Hematopoietic multipotent progenitor cell treated with erythropoietin and hydrocortisone succinate and interleukin-3 and kit ligand, for 15 days (in vitro differentiated cells): ENCODE data around the gene EPHA8.

Source experiments
- DNase-seq: peaks from one replicate; pipeline ENCODE4 v3.0.0-alpha.2; 2015; ENCODE audit warnings: low spot score

EPHA8 gene

DNA sequence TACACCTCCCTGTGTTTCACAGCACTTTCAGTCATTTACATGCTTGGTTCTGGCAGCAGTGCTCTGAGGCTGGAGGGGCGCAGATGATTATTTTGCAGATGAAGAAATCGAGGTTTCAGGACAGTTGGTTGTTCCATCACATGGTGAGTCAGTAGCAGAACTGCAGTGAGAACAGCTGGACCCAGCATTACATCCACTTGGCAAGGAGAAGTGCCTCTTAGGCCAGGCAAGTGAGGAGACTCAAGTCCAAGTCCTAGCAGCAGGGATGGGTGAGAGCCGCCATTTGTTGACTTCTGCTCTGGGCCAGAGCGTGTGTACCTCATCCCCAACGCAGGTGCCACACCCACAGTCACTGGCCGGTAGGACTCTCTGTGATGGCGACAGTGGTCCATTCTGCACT is 26.8 kb upstream of the EPHA8 start:
- DNase-seq = no peak

DNA sequence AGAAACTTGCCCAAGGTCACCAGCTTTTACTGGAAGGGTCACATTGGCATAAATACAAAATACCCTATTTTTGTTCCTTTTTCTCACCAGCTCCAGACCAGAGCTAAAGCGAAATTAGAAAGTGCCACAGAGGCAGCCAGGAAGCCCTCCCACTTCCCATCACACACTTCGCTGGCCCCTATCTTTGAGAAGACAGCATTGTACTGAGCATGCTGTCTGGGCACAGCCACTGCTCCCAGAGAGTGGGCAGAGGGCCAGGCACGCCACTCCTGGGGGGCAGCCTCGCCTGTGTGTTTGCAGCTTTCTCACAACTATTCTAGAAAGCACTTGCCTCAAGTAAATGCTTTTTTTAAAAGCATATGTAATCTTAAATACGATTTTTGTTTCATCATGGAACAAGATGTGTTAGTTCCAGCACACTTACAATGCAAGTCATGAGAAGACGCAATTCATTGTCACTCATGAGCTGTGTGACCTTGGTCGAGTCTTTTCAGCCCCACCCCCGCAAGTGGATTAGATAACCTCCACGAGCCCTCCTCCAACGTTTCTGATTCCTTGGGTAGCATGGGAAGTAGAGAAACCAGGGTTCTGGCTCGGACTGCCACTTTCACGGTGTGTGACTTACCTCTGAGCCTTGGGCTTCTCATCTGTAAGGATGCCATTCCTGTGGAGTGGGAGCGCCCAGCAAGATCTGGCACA is 25.7 kb upstream of the EPHA8 start:
- no peak for DNase-seq

DNA sequence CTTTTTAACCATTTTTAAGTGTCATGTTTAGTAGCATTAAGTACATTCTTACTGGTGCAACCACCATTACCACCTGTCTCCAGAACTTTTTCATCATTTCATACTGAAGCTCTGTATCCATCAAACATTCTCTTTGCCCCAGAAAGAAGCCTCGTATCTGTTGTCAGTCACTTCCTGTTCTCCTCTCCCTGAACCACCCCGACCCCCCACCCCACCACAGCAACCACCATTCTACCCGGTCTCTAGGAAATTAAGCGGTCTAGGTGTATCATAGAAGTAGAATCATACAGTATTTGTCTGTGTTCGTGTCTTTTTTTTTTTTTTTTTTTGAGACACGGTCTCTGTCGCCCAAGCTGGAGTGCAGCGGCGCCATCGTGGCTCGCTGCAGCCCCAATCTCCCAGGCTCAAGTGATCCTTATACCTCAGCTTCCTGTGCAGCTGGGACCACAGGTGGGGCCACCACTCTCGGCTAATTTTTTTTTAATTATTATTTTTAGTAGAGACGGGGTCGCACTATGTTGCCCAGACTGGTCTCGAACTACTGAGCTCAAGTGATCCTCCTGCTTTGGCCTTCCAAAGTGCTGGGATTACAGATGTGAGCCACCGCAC is 23.7 kb upstream of the EPHA8 start:
- DNase-seq = no peak

DNA sequence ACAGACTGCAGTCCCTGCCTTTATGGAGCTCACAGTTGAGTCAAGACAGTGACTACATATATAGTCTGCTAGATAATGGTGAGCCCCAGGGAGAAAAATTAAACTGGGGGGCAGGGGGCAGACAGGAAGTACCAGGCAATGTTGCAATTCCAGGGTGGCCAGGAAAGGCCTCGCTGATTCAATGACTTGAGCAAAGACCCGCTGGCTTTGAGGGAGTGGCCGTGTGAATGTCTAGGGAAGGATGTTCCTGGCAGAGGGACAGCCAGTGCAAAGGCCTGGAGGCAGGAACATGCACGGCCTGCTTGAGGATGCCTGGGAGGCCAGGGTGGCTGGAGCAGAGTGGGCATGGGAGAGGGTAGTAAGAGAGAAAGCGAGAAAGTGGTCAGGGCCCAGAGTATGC is 23.0 kb upstream of the EPHA8 start:
- no peak for DNase-seq

DNA sequence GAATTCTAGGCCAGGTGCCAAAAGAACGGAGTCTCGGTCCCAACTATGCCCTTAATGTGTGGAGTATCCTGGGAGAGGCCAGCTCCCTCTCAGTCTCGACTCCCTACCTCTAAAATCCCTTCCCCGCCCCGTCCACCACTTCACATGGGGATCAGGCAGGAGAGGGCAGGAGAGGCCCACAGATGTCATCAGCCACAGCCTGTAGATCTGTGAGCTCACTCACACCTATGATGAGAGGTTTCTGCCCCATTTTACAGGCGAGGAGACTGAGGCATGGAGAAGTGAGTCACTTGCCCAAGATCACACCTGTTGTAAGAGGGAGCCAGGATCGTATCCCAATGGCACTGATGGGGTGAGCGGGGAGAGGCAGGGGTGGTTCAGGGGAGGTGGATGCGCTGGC is 20.4 kb upstream of the EPHA8 start:
- DNase-seq = no peak

DNA sequence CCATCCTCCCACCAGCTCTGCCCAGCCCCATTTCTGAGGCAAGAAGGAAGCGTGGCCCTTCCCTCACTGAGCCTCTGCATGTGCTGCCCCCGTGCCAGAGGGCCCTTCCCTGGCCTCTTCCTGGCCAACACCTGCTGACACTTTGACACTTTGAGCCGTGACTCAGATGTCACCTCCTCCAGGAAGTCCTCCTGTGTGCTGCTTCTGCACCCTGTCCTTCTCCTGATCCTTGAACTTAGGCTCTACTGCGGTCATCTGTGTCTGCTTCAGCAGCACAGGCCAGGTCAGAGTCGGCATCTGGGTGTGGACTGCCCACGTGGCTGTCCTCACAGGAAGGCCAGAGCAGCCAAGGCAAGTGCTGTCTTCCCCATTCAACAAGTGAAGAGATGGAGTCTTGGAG is 19.6 kb upstream of the EPHA8 start:
- no peak for DNase-seq

DNA sequence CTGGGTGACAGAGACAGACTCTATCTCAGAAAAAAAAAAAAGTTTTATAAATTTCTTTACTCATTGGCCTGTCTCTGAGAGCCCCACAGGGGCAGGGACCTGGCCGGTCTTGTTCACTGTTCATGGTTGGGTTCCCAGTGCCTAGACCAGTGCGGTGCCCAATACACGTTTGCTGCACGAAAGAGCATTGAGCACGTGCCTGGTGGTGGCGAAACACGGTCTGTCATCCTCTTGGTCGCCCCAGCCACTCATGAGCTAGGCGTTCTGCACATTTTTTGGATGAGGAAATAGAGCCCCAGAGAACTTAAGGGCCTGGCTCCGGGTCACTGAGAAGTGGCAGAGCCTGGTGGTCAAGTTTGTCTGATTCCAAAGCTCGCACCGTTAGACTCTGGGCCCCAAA is 18.7 kb upstream of the EPHA8 start:
- DNase-seq = no peak

DNA sequence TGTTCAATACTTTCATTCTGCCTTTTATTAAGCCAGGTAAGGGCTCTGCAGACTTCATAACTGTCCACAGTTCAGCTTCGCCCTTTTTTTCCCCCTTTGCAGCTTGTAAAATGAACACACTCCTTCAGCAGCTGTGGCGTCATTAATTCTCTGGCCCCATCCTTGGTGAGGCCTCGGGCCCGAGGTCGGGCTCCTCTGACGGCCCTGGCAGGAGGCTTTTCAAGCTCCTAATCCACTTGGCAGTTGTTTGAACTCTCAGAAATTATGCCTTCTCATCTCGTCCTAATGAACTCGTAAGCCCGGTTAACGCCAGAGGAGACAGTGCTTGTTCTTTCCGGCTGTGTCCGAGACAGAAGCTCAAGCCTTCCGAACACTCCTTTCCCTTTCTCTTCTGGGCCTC is 18.1 kb upstream of the EPHA8 start:
- DNase-seq = no peak

DNA sequence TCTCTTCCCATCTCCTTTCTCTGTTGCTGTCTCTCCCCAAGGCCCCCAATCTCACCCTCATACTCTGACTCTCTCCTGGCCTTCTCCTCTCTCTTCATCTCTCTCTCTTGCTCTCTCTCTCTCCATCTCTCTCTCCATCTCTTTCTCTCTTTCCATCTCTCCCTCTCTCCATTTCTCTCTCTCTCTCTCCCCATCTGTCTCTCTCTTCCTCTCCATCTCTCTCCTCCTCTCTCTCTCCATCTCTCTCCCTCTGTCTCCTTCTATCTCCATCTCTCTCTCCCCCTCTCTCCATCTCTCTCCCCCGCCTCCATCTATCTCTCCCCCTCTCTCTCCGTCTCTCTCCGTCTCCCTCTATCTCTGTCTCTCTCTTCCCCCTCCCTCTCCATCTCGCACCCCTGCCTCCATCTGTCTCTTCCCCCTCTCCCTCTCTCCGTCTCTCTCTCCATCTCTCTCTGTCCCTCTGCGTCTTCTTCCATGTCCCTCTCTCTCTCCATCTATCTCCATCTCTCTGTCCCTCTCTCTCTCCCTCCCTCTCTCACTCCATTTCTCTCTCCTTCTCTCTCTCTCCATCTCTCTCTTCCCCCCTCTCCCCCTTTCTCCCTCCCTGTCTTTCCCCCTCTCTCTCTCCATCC is 16.0 kb upstream of the EPHA8 start:
- DNase-seq = no peak

DNA sequence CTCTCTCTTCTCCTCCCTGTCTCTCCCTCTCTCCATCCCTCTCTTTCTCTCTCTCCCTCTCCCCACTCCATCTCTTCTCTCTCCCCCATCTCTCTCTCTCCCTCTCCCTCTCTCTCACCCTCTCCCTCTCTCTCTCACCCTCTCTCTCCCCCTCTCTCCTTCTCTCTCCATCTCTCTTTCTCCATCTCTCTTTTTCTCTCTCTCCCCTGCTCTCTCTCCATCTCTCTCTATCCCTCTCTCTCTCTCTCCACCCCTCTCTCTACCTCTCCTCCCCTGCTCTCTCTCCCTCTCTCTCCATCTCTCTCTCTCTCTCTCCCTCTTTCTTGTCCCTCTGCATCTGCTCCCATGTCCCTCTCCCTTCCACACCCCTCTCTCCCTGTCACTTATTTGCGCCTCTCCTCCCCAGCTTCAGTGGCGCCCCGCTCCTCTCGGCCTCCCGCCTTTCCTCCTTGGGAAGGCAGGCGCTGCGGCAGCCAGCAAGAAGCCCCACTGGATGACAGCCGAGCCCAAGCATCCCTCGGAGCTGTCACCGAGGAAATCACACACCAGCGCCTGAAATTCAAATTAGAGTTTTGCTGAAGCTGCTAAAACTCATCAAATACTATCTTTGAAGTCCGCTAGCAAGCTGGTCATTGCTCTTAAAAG is 15.3 kb upstream of the EPHA8 start:
- no peak for DNase-seq

DNA sequence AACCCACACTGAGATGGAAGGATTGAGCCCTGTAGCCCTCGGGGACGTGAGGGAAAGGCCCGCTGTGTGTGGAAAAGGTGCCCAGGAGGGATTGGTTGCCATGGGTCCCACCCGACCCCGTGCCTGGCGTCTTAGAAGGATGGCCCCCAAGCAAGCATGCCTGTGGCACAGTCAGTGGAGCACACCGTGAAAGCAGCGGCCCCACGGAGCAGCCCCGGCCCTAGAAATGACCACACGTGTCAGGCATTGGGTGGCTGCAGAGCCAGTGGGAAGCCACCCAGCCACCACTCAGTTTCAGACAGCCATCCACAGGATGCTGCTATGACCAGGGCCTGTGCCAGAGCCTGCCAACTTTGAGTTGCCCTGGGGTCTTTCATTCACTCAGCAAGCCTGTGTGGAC is 13.3 kb upstream of the EPHA8 start:
- DNase-seq = no peak

DNA sequence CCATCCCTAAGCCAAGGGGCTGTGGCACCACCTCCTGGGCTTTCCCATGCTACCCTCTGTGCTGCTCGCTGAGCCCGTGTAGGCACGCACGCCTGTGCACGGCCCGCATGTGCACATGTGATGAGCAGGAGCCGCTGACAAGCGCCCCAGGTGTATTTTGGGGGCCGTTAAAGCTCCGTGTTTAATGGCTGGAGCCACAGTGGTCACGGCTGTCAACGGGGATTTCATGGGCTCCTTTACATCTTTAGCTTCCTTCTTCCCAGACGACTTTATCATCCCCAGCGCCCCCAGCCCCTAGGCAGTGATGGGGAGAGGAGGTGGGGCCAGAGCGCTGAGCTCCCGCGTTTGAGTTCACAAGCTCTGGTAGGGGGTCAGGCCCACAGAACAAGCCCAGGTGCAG is 11.7 kb upstream of the EPHA8 start:
- DNase-seq = no peak

DNA sequence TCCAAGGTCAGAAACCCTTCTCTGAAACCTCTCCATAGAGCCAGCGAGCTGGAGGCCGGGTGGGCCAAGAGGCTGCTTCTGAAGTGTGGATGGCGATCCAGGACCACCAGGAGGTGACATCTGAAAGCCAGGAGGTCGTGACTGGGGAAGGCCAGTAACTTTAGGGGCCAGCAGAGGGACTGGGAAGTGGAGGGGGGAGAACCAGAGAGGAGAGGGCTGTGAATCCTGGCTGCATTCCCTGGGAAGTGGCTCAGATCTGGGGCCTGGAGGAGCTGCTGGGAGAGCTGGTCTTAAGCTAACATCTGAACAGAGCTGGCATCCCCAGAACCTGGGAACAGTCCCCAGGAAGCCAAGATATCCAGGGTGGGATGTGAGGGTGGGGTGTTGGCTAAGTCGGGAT is 11.3 kb upstream of the EPHA8 start:
- no peak for DNase-seq

DNA sequence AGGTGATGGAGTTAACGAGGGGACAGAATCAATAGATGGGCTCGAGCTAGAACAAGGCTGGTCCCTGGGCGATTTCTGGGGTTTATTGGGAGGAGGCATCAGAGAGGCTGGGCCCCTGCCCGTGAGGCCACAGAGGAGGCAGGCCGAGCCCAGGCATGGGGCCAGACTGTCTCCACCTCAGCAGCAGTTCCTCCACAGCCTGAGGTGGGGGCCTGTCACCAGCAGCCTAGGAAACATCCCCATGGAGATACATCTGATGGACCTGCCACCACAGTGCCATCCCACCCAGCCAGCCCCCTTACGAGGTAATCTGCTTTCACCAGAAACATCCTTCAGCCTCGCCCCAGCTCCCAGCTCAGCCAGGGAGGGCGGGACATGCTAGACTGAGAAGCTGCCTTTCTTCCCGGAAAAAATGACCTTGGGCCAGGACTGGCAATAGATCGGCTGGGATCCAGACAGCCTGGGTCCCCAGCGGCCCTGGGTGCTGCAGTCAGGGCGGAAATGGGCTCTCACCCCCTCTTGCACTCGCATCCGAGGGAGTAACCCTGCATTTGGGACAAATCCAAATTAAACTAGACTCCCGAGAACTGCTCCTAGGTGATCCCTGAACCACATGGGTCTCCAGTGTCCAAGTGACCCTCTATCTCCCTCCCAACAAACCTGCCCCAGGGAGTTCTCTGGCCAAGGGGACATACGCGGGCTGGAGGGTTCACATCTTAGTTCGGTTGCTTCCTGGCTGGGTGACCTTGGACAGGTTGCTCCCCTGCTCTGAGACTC is 10.0 kb upstream of the EPHA8 start:
- DNase-seq = no peak

DNA sequence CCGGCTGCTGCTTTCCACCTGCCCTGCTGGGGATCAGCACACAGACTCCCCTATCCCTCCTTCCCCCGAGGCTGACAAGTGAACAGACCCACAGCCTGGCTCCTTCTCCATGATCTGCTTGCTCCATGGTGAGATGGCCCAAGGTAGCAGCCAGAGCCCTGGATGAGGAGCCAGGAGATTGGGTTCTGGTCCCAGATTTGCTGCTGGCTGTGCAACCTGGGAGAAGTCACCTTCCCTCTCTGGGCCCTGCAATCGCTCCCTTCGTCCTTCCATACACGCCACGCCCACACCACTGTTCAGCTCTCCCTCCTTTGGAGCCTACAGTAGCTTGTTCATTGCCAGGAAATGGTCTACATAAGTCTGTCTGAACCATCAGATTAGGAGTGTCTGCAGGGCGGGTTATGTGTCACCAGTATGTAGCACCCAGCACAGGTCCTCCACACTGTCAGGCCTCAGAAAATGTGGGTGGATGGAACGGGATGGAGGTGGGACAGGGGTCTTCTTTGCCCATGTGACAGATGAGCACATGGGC is 9.2 kb upstream of the EPHA8 start:
- DNase-seq = no peak

DNA sequence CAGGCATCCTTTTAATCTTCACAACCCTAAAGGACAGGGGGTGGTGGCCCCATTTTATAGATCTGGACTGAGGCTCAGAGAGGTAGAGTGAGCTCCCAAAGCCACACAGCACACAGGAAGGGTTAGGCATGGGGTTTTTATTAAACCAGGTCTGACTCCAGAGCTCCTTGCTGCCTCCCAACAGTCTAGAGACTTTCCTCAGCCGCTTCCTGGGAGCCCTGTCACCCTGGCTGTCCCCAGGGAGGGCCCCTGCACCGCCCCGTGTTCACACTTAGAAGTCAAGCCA is 8.0 kb upstream of the EPHA8 start:
- no peak for DNase-seq

DNA sequence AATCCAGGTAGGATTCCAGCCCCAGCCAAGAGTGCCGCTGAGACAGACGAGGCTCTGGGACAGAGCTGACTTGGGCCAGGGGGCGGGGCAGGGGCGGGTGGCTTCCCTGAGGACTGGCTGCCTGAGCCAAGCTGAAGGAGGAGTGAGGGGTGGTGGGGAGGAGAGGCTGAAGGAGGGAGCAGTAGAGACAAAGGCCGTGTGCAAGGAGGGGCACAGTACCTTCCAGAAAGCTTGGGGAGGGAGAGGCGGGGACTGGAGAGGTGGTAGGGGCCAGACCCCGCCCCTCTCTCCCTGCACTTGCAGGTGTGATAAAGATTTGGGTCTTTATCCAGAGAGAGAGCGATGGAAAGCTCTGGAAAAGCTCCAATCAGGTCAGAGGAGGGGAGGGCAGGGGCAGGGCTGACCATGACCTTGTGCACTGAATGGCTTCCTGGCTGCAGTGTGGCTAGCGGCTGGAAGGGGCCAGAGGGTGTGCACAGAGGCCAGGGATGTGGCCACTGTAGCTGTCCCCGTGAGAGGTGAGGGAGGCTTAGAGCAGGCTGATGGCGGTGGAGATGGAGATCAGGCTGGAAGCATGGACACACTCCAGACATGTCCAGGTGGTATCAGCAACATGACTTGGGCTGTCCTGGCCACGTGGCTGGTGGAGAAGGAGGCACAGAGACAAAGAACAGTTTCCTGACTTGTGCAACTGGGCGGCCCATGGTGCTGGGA is 6.7 kb upstream of the EPHA8 start:
- no peak for DNase-seq

DNA sequence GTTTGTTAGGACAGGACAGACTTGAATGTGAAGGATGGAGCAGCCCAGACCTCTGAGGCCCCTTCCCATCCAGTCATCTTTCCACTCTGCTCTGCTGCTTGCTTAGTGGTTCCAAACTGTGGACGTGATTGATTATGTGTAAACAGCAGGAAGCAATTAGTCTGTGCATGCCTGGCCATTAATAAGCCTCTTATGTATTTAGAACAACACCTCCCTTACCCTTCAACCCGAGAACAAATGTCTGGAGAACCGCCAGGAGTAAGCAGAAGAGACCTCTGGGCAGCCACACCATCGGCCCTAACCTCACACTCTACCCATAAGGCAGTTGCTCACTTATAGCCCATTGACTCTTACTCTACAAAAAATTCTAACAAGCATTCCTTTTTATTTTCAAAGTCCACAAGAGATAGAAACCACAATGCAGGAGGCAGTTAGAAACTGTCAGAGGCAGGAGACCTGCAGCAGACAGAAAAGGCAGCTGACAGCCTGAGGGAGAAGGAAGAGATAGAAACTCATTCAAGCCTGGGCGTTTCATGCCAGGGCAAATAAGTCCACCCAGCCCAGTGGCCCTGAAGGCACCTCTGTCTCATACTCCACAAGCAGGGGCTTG is 5.8 kb upstream of the EPHA8 start:
- no peak for DNase-seq

DNA sequence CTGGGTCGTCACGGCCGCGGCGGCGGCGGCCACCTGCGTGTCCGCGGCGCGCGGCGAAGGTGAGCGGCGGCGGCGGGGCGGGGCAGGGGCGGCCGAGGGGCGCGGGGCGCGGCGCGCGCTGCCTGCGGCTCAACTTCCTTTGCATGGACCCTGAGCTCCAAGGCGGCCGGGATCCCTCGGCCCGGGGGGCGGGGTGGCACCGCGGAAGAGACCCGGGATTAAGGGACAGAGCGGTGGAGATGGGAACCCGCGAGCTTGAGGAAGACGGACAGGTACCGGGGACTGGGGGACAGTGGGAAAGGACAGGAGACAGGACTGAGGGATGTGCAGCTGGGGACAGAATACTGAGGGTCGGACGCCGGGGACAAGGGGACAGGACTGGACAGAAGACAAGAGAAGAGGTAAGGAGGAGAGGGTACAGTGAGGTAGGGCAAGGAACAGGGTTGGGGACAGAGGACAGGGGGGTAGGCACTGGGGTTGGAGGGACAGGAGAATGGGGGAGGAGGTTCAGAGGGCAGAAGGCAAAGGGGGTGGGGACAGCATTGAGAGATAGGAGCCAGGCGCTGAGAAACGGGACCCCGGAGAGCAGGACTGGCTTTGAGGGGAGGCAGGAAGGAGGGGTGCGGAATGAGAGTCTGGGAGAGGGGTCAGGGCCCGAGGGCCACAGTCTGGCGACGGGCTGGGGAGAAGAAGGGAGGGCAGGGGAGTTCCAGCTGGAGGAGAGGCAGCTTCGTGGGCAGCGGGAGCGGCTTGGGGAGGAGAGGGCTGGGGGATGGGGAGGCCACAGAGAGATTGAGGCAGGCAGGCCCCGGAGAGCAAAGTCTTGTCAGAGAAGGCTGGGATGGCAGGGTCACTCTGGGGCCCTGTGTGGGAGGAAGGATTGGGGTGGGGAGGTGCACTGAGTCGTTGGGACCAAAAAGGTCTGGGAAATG is 648 bp downstream of the EPHA8 start:
- DNase-seq = no peak

DNA sequence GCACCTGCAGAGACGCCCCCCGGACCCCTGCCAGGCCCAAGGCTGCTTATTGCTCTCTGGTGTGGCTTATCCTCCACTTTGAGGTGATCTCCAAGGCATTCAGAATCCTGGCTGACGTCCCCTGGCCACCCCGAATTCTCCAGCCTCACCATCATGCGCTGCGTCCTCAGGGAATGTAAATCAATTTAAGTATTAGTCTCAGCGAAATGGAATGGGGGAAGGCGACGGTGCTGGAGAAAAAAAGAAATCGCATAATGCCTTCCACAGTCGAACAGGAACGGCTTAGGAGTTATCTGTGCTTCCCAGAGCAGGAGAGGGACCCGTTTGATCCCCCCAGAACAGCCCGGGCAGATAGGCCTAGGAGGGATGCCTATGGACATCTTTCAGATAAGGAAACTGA is 2.9 kb downstream of the EPHA8 start:
- DNase-seq = no peak
